ENCODE data around the gene SSX7.

SSX7 gene

DNA sequence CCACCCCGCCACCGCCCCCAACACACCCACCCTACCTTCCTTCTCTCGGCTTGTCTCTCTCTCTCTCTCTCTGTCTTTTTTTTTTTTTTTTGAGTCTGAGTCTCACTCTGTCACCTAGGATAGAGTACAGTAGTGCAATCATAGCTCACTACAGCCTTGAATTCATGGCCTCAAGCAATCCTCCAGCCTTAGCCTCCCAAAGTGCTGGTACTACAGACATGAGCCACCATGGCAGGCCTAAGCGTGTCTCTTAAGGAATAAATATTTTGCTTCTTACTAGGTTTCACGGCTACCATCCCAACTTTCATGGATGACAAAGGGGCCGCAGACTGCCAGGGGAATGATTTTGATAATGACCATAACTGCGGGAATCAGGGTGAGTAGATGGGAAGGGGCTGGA, 55.8 kb downstream of the SSX7 start (continued):
- TF ChIP-seq ZBTB21 (tag by site-specific recombination; IDR thresholded peaks at IDR 0.05) (no peak), ZNF621 (tag by site-specific recombination; IDR thresholded peaks at IDR 0.05) (no peak), ZSCAN16 (tag by site-specific recombination; IDR thresholded peaks at IDR 0.05) (no peak), ZNF133 (tag by site-specific recombination; IDR thresholded peaks at IDR 0.05) (no peak)
- TF ChIP-seq, protein P1, sequence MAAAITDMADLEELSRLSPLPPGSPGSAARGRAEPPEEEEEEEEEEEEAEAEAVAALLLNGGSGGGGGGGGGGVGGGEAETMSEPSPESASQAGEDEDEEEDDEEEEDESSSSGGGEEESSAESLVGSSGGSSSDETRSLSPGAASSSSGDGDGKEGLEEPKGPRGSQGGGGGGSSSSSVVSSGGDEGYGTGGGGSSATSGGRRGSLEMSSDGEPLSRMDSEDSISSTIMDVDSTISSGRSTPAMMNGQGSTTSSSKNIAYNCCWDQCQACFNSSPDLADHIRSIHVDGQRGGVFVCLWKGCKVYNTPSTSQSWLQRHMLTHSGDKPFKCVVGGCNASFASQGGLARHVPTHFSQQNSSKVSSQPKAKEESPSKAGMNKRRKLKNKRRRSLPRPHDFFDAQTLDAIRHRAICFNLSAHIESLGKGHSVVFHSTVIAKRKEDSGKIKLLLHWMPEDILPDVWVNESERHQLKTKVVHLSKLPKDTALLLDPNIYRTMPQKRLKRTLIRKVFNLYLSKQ (tag by site-specific recombination; IDR thresholded peaks at IDR 0.05; ENCODE audit: borderline replicate concordance), result no peak

DNA sequence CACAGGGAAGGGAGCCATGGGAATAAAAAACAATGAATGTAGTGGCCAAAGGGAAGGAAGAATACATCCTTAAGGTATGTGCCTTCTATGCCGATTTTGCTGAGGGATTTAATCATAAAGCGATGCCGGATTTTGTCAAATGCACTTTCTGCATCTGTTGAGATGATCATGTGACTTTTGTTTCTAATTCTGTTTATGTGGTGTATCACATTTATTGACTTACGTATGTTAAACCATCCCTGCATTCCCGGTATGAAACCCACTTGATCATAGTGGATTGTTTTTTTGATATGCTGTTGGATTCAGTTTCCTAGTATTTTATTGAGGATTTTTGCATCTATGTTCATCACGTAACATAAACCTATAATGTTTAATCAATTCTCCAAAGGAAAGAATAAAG, 60.0 kb downstream of the SSX7 start:
- POLR2A ChIA-PET, result no interaction called here
- H3K9me3 ChIP-seq (ENCODE audit: control insufficient read depth, insufficient read depth, low read depth, low read length), result no peaks in the 10 kb centered on the region
- TF ChIP-seq ZNF114 (tag by site-specific recombination; IDR thresholded peaks at IDR 0.05) (no peak), ZNF658 (tag by site-specific recombination; IDR thresholded peaks at IDR 0.05) (no peak), ZNF121 (tag by site-specific recombination; IDR thresholded peaks at IDR 0.05) (no peak), ZNF76 (tag by site-specific recombination; IDR thresholded peaks at IDR 0.05; ENCODE audit: borderline replicate concordance, low read depth) (no peak), ZNF239 (tag by site-specific recombination; IDR thresholded peaks at IDR 0.05) (no peak), SP7 (tag by site-specific recombination; IDR thresholded peaks at IDR 0.05) (no peak), IKZF3 (tag by site-specific recombination; IDR thresholded peaks at IDR 0.05) (no peak), YY1 (tag by site-specific recombination; IDR thresholded peaks at IDR 0.05) (no peak), ZNF654 (tag by site-specific recombination; IDR thresholded peaks at IDR 0.05; ENCODE audit: low read depth) (no peak), ZNF324 (tag by site-specific recombination; IDR thresholded peaks at IDR 0.05) (no peak), SCRT1 (tag by site-specific recombination; IDR thresholded peaks at IDR 0.05; ENCODE audit: borderline replicate concordance) (no peak), ZNF791 (tag by site-specific recombination; IDR thresholded peaks at IDR 0.05) (no peak)
- TF ChIP-seq, protein P2, sequence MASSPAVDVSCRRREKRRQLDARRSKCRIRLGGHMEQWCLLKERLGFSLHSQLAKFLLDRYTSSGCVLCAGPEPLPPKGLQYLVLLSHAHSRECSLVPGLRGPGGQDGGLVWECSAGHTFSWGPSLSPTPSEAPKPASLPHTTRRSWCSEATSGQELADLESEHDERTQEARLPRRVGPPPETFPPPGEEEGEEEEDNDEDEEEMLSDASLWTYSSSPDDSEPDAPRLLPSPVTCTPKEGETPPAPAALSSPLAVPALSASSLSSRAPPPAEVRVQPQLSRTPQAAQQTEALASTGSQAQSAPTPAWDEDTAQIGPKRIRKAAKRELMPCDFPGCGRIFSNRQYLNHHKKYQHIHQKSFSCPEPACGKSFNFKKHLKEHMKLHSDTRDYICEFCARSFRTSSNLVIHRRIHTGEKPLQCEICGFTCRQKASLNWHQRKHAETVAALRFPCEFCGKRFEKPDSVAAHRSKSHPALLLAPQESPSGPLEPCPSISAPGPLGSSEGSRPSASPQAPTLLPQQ (tag by site-specific recombination; IDR thresholded peaks at IDR 0.05), result no peak
- TF ChIP-seq, protein P3, sequence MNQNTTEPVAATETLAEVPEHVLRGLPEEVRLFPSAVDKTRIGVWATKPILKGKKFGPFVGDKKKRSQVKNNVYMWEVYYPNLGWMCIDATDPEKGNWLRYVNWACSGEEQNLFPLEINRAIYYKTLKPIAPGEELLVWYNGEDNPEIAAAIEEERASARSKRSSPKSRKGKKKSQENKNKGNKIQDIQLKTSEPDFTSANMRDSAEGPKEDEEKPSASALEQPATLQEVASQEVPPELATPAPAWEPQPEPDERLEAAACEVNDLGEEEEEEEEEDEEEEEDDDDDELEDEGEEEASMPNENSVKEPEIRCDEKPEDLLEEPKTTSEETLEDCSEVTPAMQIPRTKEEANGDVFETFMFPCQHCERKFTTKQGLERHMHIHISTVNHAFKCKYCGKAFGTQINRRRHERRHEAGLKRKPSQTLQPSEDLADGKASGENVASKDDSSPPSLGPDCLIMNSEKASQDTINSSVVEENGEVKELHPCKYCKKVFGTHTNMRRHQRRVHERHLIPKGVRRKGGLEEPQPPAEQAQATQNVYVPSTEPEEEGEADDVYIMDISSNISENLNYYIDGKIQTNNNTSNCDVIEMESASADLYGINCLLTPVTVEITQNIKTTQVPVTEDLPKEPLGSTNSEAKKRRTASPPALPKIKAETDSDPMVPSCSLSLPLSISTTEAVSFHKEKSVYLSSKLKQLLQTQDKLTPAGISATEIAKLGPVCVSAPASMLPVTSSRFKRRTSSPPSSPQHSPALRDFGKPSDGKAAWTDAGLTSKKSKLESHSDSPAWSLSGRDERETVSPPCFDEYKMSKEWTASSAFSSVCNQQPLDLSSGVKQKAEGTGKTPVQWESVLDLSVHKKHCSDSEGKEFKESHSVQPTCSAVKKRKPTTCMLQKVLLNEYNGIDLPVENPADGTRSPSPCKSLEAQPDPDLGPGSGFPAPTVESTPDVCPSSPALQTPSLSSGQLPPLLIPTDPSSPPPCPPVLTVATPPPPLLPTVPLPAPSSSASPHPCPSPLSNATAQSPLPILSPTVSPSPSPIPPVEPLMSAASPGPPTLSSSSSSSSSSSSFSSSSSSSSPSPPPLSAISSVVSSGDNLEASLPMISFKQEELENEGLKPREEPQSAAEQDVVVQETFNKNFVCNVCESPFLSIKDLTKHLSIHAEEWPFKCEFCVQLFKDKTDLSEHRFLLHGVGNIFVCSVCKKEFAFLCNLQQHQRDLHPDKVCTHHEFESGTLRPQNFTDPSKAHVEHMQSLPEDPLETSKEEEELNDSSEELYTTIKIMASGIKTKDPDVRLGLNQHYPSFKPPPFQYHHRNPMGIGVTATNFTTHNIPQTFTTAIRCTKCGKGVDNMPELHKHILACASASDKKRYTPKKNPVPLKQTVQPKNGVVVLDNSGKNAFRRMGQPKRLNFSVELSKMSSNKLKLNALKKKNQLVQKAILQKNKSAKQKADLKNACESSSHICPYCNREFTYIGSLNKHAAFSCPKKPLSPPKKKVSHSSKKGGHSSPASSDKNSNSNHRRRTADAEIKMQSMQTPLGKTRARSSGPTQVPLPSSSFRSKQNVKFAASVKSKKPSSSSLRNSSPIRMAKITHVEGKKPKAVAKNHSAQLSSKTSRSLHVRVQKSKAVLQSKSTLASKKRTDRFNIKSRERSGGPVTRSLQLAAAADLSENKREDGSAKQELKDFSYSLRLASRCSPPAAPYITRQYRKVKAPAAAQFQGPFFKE (tag by site-specific recombination; IDR thresholded peaks at IDR 0.05; ENCODE audit: borderline replicate concordance), result no peak
- TF ChIP-seq, protein P4, sequence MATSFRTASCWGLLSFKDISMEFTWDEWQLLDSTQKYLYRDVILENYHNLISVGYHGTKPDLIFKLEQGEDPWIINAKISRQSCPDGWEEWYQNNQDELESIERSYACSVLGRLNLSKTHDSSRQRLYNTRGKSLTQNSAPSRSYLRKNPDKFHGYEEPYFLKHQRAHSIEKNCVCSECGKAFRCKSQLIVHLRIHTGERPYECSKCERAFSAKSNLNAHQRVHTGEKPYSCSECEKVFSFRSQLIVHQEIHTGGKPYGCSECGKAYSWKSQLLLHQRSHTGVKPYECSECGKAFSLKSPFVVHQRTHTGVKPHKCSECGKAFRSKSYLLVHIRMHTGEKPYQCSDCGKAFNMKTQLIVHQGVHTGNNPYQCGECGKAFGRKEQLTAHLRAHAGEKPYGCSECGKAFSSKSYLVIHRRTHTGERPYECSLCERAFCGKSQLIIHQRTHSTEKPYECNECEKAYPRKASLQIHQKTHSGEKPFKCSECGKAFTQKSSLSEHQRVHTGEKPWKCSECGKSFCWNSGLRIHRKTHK (tag by site-specific recombination; IDR thresholded peaks at IDR 0.05), result no peak
- TF ChIP-seq, protein P5, sequence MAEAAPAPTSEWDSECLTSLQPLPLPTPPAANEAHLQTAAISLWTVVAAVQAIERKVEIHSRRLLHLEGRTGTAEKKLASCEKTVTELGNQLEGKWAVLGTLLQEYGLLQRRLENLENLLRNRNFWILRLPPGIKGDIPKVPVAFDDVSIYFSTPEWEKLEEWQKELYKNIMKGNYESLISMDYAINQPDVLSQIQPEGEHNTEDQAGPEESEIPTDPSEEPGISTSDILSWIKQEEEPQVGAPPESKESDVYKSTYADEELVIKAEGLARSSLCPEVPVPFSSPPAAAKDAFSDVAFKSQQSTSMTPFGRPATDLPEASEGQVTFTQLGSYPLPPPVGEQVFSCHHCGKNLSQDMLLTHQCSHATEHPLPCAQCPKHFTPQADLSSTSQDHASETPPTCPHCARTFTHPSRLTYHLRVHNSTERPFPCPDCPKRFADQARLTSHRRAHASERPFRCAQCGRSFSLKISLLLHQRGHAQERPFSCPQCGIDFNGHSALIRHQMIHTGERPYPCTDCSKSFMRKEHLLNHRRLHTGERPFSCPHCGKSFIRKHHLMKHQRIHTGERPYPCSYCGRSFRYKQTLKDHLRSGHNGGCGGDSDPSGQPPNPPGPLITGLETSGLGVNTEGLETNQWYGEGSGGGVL (tag by site-specific recombination; IDR thresholded peaks at IDR 0.05), result no peak
- TF ChIP-seq, protein P6, sequence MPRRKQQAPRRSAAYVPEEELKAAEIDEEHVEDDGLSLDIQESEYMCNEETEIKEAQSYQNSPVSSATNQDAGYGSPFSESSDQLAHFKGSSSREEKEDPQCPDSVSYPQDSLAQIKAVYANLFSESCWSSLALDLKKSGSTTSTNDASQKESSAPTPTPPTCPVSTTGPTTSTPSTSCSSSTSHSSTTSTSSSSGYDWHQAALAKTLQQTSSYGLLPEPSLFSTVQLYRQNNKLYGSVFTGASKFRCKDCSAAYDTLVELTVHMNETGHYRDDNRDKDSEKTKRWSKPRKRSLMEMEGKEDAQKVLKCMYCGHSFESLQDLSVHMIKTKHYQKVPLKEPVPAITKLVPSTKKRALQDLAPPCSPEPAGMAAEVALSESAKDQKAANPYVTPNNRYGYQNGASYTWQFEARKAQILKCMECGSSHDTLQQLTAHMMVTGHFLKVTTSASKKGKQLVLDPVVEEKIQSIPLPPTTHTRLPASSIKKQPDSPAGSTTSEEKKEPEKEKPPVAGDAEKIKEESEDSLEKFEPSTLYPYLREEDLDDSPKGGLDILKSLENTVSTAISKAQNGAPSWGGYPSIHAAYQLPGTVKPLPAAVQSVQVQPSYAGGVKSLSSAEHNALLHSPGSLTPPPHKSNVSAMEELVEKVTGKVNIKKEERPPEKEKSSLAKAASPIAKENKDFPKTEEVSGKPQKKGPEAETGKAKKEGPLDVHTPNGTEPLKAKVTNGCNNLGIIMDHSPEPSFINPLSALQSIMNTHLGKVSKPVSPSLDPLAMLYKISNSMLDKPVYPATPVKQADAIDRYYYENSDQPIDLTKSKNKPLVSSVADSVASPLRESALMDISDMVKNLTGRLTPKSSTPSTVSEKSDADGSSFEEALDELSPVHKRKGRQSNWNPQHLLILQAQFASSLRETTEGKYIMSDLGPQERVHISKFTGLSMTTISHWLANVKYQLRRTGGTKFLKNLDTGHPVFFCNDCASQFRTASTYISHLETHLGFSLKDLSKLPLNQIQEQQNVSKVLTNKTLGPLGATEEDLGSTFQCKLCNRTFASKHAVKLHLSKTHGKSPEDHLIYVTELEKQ (tag by site-specific recombination; IDR thresholded peaks at IDR 0.05; ENCODE audit: borderline replicate concordance), result no peak

More for the DNA sequence above, 60.0 kb downstream of the SSX7 start:
- no peak overlapping the region for H3K27ac ChIP-seq (ENCODE audit: extremely low read depth, low read depth, low read length)
- H3K4me1 ChIP-seq (ENCODE audit: control insufficient read depth, insufficient read depth, low read length), result no peaks in the 10 kb centered on the region
- no peak overlapping the region for H3K4me3 ChIP-seq (ENCODE audit: low read depth, low read length)
- CTCF ChIA-PET, result no interaction called here
- no peaks in the 10 kb centered on the region for H3K36me3 ChIP-seq (ENCODE audit: control insufficient read depth in 2 of 2, insufficient read depth in 1 of 2, low read length in 2 of 2)
